Heart left ventricle (tissue), 13 donors: ENCODE data around the gene SPAG7.

Source experiments
- CTCF ChIP-seq, 12 donors: fragments of 200-600 bp; sonication (generic) in 4 of 12; IDR thresholded peaks; one replicate each; pipeline versions ENCODE4 v1.5.0 to v1.8.0; 2018 to 2022; ENCODE audit warnings: antibody characterized with exemption in 12 of 12, mild to moderate bottlenecking in 5 of 12
- POLR2A ChIP-seq, 2 donors: fragments of 450-650 bp; IDR thresholded peaks; one replicate each; pipeline ENCODE4 v1.6.1; 2017; ENCODE audit warnings: antibody characterized with exemption in 2 of 2, mild to moderate bottlenecking in 2 of 2, moderate library complexity in 2 of 2
- donor health status: ischemic (EF 13 %, LVEDD 7.1; RV severe dilation, severe dysfunction).
- donor health status: DM: no; HTN: yes; CAD: no.
- donor health status: DM: no; HTN: no; CAD: no.
- donor health status: ischemic (EF 25% LVEDD 6.9; RV normal size, moderate dysfunction).
- donor health status: ischemic (EF 25% LVEDD 5.7; RV mildly dilated, moderate dysfunction).
- donor health status: ischemic (EF 35%, LVEDD 5.7; RV mildly dilated, moderate dysfunction).
- donor health status: nonischemic (EF 11% LVEDD 7.7; RV severe dilation, severe dysfunction).
- donor health status: DM: yes; HTN: yes; CAD: no.
- donor health status: PGD.
- donor health status: ischemic (EF 29% LVEDD 5.4; RV normal size, mild dysfunction).
- donor health status: nonischemic (EF 23%, LVEDD 6.1; RV moderate dilation, normal function).

GRCh38 chr17:4932756-4933155, 34.9 kb downstream of the SPAG7 start:
- no peak for TF ChIP-seq POLR2A (IDR thresholded peaks at IDR 0.05)
- no peak for TF ChIP-seq CTCF (IDR thresholded peaks at IDR 0.05)
